A549 (cell line): ENCODE results near the gene BTBD10. TPM values are rescaled to one million over a fixed set of nuclear protein-coding genes. Genes with fewer than 3 reads are reported as not detected.

Experiments used
- ATAC-seq, 2 experiments: fragments of 200-7000 bp in 1 of 2; fragments of >200 bp in 1 of 2; cut with Nextera tagmentation in 1 of 2; cut with Tn5 transposase in 1 of 2; 3 replicates each; pipeline versions ENCODE4 v1.8.0 to v1.9.1; 2018 to 2020; ENCODE audit warnings: mild to moderate bottlenecking in 1 of 2, moderate library complexity in 1 of 2
- CTCF ChIA-PET: fragments of 300-600 bp; sonication (Branson Sonifier 250); formaldehyde crosslinking; extraction: SDS; loops from one replicate; lab custom pipeline; 2021; ENCODE audit warnings: antibody characterized with exemption, inconsistent platforms; lab: Yijun Ruan, JAX
- POLR2A ChIA-PET: fragments of 350-600 bp; formaldehyde crosslinking; extraction: SDS; loops from one replicate; lab custom pipeline; 2021; ENCODE audit warnings: antibody characterized with exemption, inconsistent platforms; lab: Yijun Ruan, JAX
- DNase-seq, 2 experiments: peaks; one replicate each; pipeline versions ENCODE4 v3.0.0 to v3.0.0-alpha.2; 2011 to 2016; ENCODE audit warnings: low read depth in 1 of 2, low spot score in 1 of 2
- FAIRE-seq: peaks from 2 replicates; lab custom pipeline; 2011; peaks lifted over from hg19 to GRCh38; lab: Jason Lieb, UNC
- H3K27ac ChIP-seq, 2 experiments: fragments of >200 bp; sonication (Bioruptor Twin); formaldehyde crosslinking; 3 replicates each; pipeline ENCODE4 v1.5.1; 2016 to 2017
- H3K4me1 ChIP-seq: fragments of >200 bp; sonication (Bioruptor Twin); formaldehyde crosslinking; 3 replicates; pipeline ENCODE4 v1.6.1; 2016
- H3K4me2 ChIP-seq: fragments of >200 bp; sonication (Bioruptor Twin); formaldehyde crosslinking; 3 replicates; pipeline ENCODE4 v1.6.1; 2016
- H3K4me3 ChIP-seq: fragments of >200 bp; sonication (Bioruptor Twin); formaldehyde crosslinking; 3 replicates; pipeline ENCODE4 v1.5.1; 2016
- H3K9me3 ChIP-seq: fragments of >200 bp; sonication (Bioruptor Twin); formaldehyde crosslinking; 3 replicates; pipeline ENCODE4 v1.6.1; 2016
- BHLHE40 ChIP-seq: IDR thresholded peaks from 2 replicates; pipeline ENCODE4 v1.6.1; 2012; ENCODE audit warnings: low read depth, low read length, inconsistent platforms
- CBX2 ChIP-seq: fragments of 200-600 bp; sonication (generic); IDR thresholded peaks from 2 replicates; pipeline ENCODE4 v1.6.1; 2016; ENCODE audit warnings: low read depth, mild to moderate bottlenecking, borderline replicate concordance
- CBX8 ChIP-seq: fragments of 200-600 bp; sonication (generic); IDR thresholded peaks from 2 replicates; pipeline ENCODE4 v1.6.1; 2016
- CEBPB ChIP-seq, 2 experiments: fragments of >200 bp in 1 of 2; sonication (Bioruptor Twin) in 1 of 2; formaldehyde crosslinking in 1 of 2; IDR thresholded peaks; 2 replicates each; pipeline ENCODE4 v1.6.1; 2012 to 2016
- EHF ChIP-seq: fragments of 250-450 bp; sonication (Bioruptor Pico); IDR thresholded peaks from 2 replicates; pipeline ENCODE4 v1.5.0; 2020; ENCODE audit warnings: mild to moderate bottlenecking
- ELK1 ChIP-seq: fragments of 150-350 bp; IDR thresholded peaks from 2 replicates; pipeline ENCODE4 v1.6.1; 2014; ENCODE audit warnings: low read depth, mild to moderate bottlenecking, low read length
- FOSB ChIP-seq: fragments of 250-450 bp; sonication (Bioruptor Pico); IDR thresholded peaks from 2 replicates; pipeline ENCODE4 v1.5.0; 2020; ENCODE audit warnings: mild to moderate bottlenecking, moderate library complexity
- FOSL2 ChIP-seq, 2 experiments: fragments of 450-650 bp in 1 of 2; fragments of >200 bp in 1 of 2; sonication (Bioruptor Twin) in 1 of 2; formaldehyde crosslinking; IDR thresholded peaks; 2 replicates each; pipeline versions ENCODE4 v1.5.0 to v1.6.1; 2016 to 2020; ENCODE audit warnings: mild to moderate bottlenecking in 1 of 2, moderate library complexity in 1 of 2
- FOXS1 ChIP-seq: fragments of 250-450 bp; sonication (Bioruptor Pico); IDR thresholded peaks from 2 replicates; pipeline ENCODE4 v1.5.0; 2020; ENCODE audit warnings: mild to moderate bottlenecking, moderate library complexity
- GATA3 ChIP-seq: IDR thresholded peaks from 2 replicates; pipeline ENCODE4 v1.6.1; 2012; ENCODE audit warnings: borderline replicate concordance
- HOXA7 ChIP-seq: fragments of 250-450 bp; sonication (Bioruptor Pico); IDR thresholded peaks from 2 replicates; pipeline ENCODE4 v1.5.0; 2020; ENCODE audit warnings: mild to moderate bottlenecking, moderate library complexity
- HOXB13 ChIP-seq: fragments of 250-450 bp; sonication (Bioruptor Pico); IDR thresholded peaks from 2 replicates; pipeline ENCODE4 v1.5.0; 2020; ENCODE audit warnings: low read depth, mild to moderate bottlenecking, moderate library complexity
- JUN ChIP-seq, 2 experiments: fragments of >200 bp; sonication (Bioruptor Twin); formaldehyde crosslinking; IDR thresholded peaks; 2 replicates in 1 of 2; 3 replicates in 1 of 2; pipeline ENCODE4 v1.6.1; 2016 to 2017
- KDM1A ChIP-seq: fragments of 200-600 bp; sonication (generic); IDR thresholded peaks from 2 replicates; pipeline ENCODE4 v1.6.1; 2016; ENCODE audit warnings: low read depth, mild to moderate bottlenecking
- KDM5A ChIP-seq: fragments of 200-600 bp; sonication (generic); IDR thresholded peaks from 2 replicates; pipeline ENCODE4 v1.6.1; 2016; ENCODE audit warnings: antibody characterized with exemption, mild to moderate bottlenecking
- MAX ChIP-seq: IDR thresholded peaks from 2 replicates; pipeline ENCODE4 v1.6.1; 2012
- MYC ChIP-seq: IDR thresholded peaks from 2 replicates; pipeline ENCODE4 v1.6.1; 2012; ENCODE audit warnings: mild to moderate bottlenecking, inconsistent platforms, low read length, improper control_type of control experiment, borderline replicate concordance
- NFE2L2 ChIP-seq: fragments of 150-350 bp; conservative IDR thresholded peaks from 2 replicates; pipeline ENCODE4 v1.6.1; 2014; ENCODE audit warnings: low read length
- NR3C1 ChIP-seq: fragments of >200 bp; sonication (Bioruptor Twin); formaldehyde crosslinking; IDR thresholded peaks from 3 replicates; pipeline ENCODE4 v1.6.1; 2017
- PHF8 ChIP-seq: fragments of 200-600 bp; sonication (generic); IDR thresholded peaks from 2 replicates; pipeline ENCODE4 v1.6.1; 2016; ENCODE audit warnings: low read depth, mild to moderate bottlenecking, antibody characterized with exemption, moderate library complexity, borderline replicate concordance
- POLR2A ChIP-seq: IDR thresholded peaks from 2 replicates; pipeline ENCODE4 v1.6.1; 2012; ENCODE audit warnings: mild to moderate bottlenecking, low read length
- RAD21 ChIP-seq, 2 experiments: fragments of >200 bp in 1 of 2; sonication (Bioruptor Twin) in 1 of 2; formaldehyde crosslinking in 1 of 2; IDR thresholded peaks in 1 of 2; conservative IDR thresholded peaks in 1 of 2; 2 replicates in 1 of 2; 3 replicates in 1 of 2; pipeline ENCODE4 v1.6.1; 2012 to 2018; ENCODE audit warnings: inconsistent platforms in 1 of 2
- RARB ChIP-seq: fragments of 250-450 bp; sonication (Bioruptor Pico); IDR thresholded peaks from 2 replicates; pipeline ENCODE4 v1.8.0; 2021; ENCODE audit warnings: mild to moderate bottlenecking, moderate library complexity
- REST ChIP-seq: fragments of 200-600 bp; sonication (generic); IDR thresholded peaks from 2 replicates; pipeline ENCODE4 v1.6.1; 2016; ENCODE audit warnings: antibody characterized with exemption, mild to moderate bottlenecking, moderate library complexity
- RFX5 ChIP-seq: fragments of 450-650 bp; IDR thresholded peaks from 2 replicates; pipeline ENCODE4 v1.7.1; 2014; ENCODE audit warnings: antibody characterized with exemption, mild to moderate bottlenecking, moderate library complexity
- RNF2 ChIP-seq: fragments of 200-600 bp; sonication (generic); IDR thresholded peaks from 2 replicates; pipeline ENCODE4 v1.6.1; 2016; ENCODE audit warnings: low read depth, mild to moderate bottlenecking, antibody characterized with exemption, moderate library complexity, borderline replicate concordance
- SMC3 ChIP-seq: fragments of >200 bp; sonication (Bioruptor Twin); formaldehyde crosslinking; IDR thresholded peaks from 3 replicates; pipeline ENCODE4 v1.6.1; 2018; ENCODE audit warnings: inconsistent platforms
- SREBF2 ChIP-seq: fragments of 450-650 bp; IDR thresholded peaks from 2 replicates; pipeline ENCODE4 v1.6.1; 2014; ENCODE audit warnings: mild to moderate bottlenecking, moderate library complexity
- TFCP2L1 ChIP-seq: fragments of 250-450 bp; sonication (Bioruptor Pico); IDR thresholded peaks from 2 replicates; pipeline ENCODE4 v1.5.0; 2021; ENCODE audit warnings: mild to moderate bottlenecking
- ZFP36 ChIP-seq: fragments of 450-650 bp; IDR thresholded peaks from 2 replicates; pipeline ENCODE4 v1.6.1; 2014; ENCODE audit warnings: borderline replicate concordance; ENCODE audit not compliant: partially characterized antibody
- WGBS: methylation state at CpG from one replicate; pipeline ENCODE4 v1.1.6; 2017; ENCODE audit errors: missing lambda C conversion rate; 5-methylcytosine and 5-hydroxymethylcytosine counted together
- polyA plus RNA-seq, 4 experiments: library from polyadenylated mRNA; depleted of rRNA in 3 of 4; stranded (reverse); fragments of >200 nt; fragmentation: RNase III in 1 of 4; extraction: RNeasy Plus Mini Kit Qiagen cat#74134 plus additional on column Dnase treatment in 1 of 4; gene quantifications; 2 replicates in 3 of 4; 3 replicates in 1 of 4; pipeline ENCODE4 v1.2.3, GENCODE V29; 2011 to 2017

BTBD10 gene
- polyA plus RNA-seq, 2 of the 4 experiments (the other 2 are of a cell fraction), result 33.7 to 54.2 TPM

GRCh38 chr11:13494051-13494450 is 31.0 kb upstream of the BTBD10 start:
- ATAC-seq (0 out of 6 replicates have a peak, but pooled peaks of 1 of the 2 experiments have one; percentile 23), FAIRE-seq (no peak), DNase-seq (no peak)
- no peaks in the 10 kb centered on the region for H3K4me1 ChIP-seq
- no peak overlapping the region for H3K27ac ChIP-seq
- H3K9me3 ChIP-seq, result no peaks in the 10 kb centered on the region
- TF ChIP-seq TFCP2L1 (CRISPR knock-in tag), result no peak
- ChIA-PET POLR2A (no interaction called here), CTCF (no interaction called here)
- 33% methylated on average over 3 of the region's 3 CpGs for WGBS
- no peak overlapping the region for H3K4me3 ChIP-seq
- no peak overlapping the region for H3K4me2 ChIP-seq

GRCh38 chr11:13487661-13488030 is 24.6 kb upstream of the BTBD10 start:
- 5% methylated on average over 5 of the region's 5 CpGs for WGBS
- ATAC-seq (peak; percentile 85 to 89), DNase-seq (peak; percentile 49 to 67), FAIRE-seq (no peak)
- H3K4me2 ChIP-seq, result peak overlapping the region; percentile 69
- ChIA-PET CTCF (interaction anchor here (0.6 to 2.3 kb wide), 17 partner anchors 9 to 762 kb away, joined by 3 to 18 read pairs (median 4); partner anchors contain the start of gene BTBD10), POLR2A (interaction anchor here (0.5 to 0.6 kb wide), 2 partner anchors 968 to 1255 kb away, joined by 3 to 4 read pairs; no protein-coding TSS in a partner anchor)
- TF ChIP-seq PHF8 (0 out of 2 replicates have a peak, but pooled peaks have one; percentile 3), MYC (no peak)
- no peaks in the 10 kb centered on the region for H3K4me1 ChIP-seq
- H3K4me3 ChIP-seq, result peak overlapping the region; percentile 50
- peak overlapping the region; percentile 52 to 55; a peak in 4 of 6 replicates for H3K27ac ChIP-seq
- 0 out of 3 replicates have a peak, but pooled peaks cover 2% of the 10 kb centered on the region for H3K9me3 ChIP-seq

GRCh38 chr11:13486926-13487660 is 24.1 kb upstream of the BTBD10 start:
- Histone ChIP-seq H3K27ac (peak overlapping the region; percentile 52 to 55; a peak in 4 of 6 replicates), H3K4me3 (peak overlapping the region; percentile 50), H3K4me2 (peak overlapping the region; percentile 69), H3K4me1 (no peaks in the 10 kb centered on the region), H3K9me3 (0 out of 3 replicates have a peak, but pooled peaks cover 2% of the 10 kb centered on the region)
- POLR2A ChIA-PET, result interaction anchor here (0.6 kb wide), 1 partner anchor 1256 kb away, joined by 3 read pairs; no protein-coding TSS in a partner anchor
- FAIRE-seq, result no peak
- CTCF ChIA-PET, result interaction anchor here (0.6 to 2.3 kb wide), 21 partner anchors 9 to 763 kb away, joined by 3 to 18 read pairs (median 3); partner anchors contain the start of gene BTBD10
- DNase-seq, result peak; percentile 15 to 80
- peak; percentile 98 to 99 for ATAC-seq
- WGBS, result 27% methylated on average over 22 of the region's 26 CpGs
- no peak for TF ChIP-seq BHLHE40
- no peak for TF ChIP-seq RFX5
- TF ChIP-seq CEBPB (IDR thresholded peaks at IDR 0.05), result no peak
- TF ChIP-seq KDM1A, result no peak
- TF ChIP-seq NFE2L2, result no peak
- no peak for TF ChIP-seq FOSB (CRISPR knock-in tag)
- TF ChIP-seq CBX8, result no peak
- no peak for TF ChIP-seq HOXA7 (CRISPR knock-in tag)
- TF ChIP-seq HOXB13 (CRISPR knock-in tag), result no peak
- TF ChIP-seq FOXS1 (CRISPR knock-in tag), result no peak
- TF ChIP-seq FOSL2 (IDR thresholded peaks at IDR 0.05), result no peak
- no peak for TF ChIP-seq FOSL2 (CRISPR knock-in tag; IDR thresholded peaks at IDR 0.05)
- TF ChIP-seq RAD21 (conservative IDR thresholded peaks at IDR 0.05 in 1 of 2, IDR thresholded peaks at IDR 0.05 in 1 of 2), result peak in 1 of 2 experiments; percentile 36; a peak in 3 of 5 replicates
- peak; percentile 47; the same call in 2 of the 3 replicates for TF ChIP-seq SMC3
- TF ChIP-seq RARB (CRISPR knock-in tag), result no peak
- no peak for TF ChIP-seq ZFP36
- no peak for TF ChIP-seq ELK1
- TF ChIP-seq MAX, result no peak
- no peak for TF ChIP-seq GATA3
- no peak for TF ChIP-seq KDM5A
- no peak for TF ChIP-seq EHF (CRISPR knock-in tag)
- TF ChIP-seq POLR2A, result peak; percentile 34
- TF ChIP-seq NR3C1, result no peak
- no peak for TF ChIP-seq RNF2
- no peak for TF ChIP-seq REST
- no peak for TF ChIP-seq JUN (IDR thresholded peaks at IDR 0.05)
- no peak for TF ChIP-seq SREBF2
- no peak for TF ChIP-seq CBX2
